Hepatocyte (in vitro differentiated cells): ENCODE measurements around the gene NME9.

Experiments
- CTCF ChIP-seq: fragments of 200-600 bp; sonication (generic); IDR thresholded peaks from 2 replicates; pipeline ENCODE4 v1.5.1; 2016; ENCODE audit warnings: antibody characterized with exemption, mild to moderate bottlenecking; ENCODE audit not compliant: poor library complexity
- EZH2 ChIP-seq: fragments of 200-600 bp; sonication (generic); IDR thresholded peaks from 2 replicates; pipeline ENCODE4 v1.6.1; 2016; ENCODE audit warnings: antibody characterized with exemption, mild to moderate bottlenecking, borderline replicate concordance

- TF ChIP-seq CTCF: no peak
- TF ChIP-seq EZH2: no peak
Measured at GRCh38 chr3:138308783-138309182, 20.9 kb downstream of the NME9 start.
